Mesenchymal stem cell (in vitro differentiated cells and primary cell): Measurements from ENCODE around the gene CTNNAL1.
"Not testable (repeated sequence)": the region's sequence is repeated elsewhere in the genome, so short reads cannot be mapped to it uniquely, and the experiment has no call there.

Experiments
- DNase-seq: peaks from one replicate; pipeline ENCODE4 v3.0.0-alpha.2; 2013
- H2AFZ ChIP-seq: one replicate; pipeline ENCODE4 v1.6.1; 2013; ENCODE audit warnings: low read depth, mild to moderate bottlenecking, control low read depth, inconsistent platforms, low read length, moderate library complexity
- H2AK5ac ChIP-seq: 2 replicates; pipeline ENCODE4 v1.6.1; 2013; ENCODE audit warnings: low read length, moderate library complexity, mild to moderate bottlenecking, inconsistent platforms; ENCODE audit not compliant: severe bottlenecking
- H2BK120ac ChIP-seq: one replicate; pipeline ENCODE4 v1.6.1; 2013; ENCODE audit warnings: low read depth, mild to moderate bottlenecking, inconsistent platforms, low read length, moderate library complexity
- H2BK12ac ChIP-seq, 2 experiments: one replicate each; pipeline ENCODE4 v1.6.1; 2013; ENCODE audit warnings: inconsistent platforms in 2 of 2, low read length in 2 of 2, mild to moderate bottlenecking in 2 of 2, moderate library complexity in 2 of 2, control low read depth in 1 of 2
- H2BK15ac ChIP-seq: one replicate; pipeline ENCODE4 v1.6.1; 2013; ENCODE audit warnings: mild to moderate bottlenecking, low read depth, inconsistent platforms; ENCODE audit not compliant: poor library complexity, severe bottlenecking
- H2BK5ac ChIP-seq: 2 replicates; pipeline ENCODE4 v1.6.1; 2013; ENCODE audit warnings: low read depth, mild to moderate bottlenecking, low read length, control low read depth, inconsistent platforms; ENCODE audit not compliant: poor library complexity, severe bottlenecking
- H3K14ac ChIP-seq, 2 experiments: one replicate each; pipeline ENCODE4 v1.6.1; 2013; ENCODE audit warnings: inconsistent platforms in 2 of 2, low read length in 2 of 2, control low read depth in 1 of 2, mild to moderate bottlenecking in 1 of 2, moderate library complexity in 1 of 2
- H3K18ac ChIP-seq, 2 experiments: one replicate each; pipeline ENCODE4 v1.6.1; 2013; ENCODE audit warnings: inconsistent platforms in 2 of 2, low read length in 2 of 2, control low read depth in 1 of 2, low read depth in 1 of 2, mild to moderate bottlenecking in 1 of 2
- H3K23ac ChIP-seq, 2 experiments: one replicate each; pipeline ENCODE4 v1.6.1; 2013; ENCODE audit warnings: inconsistent platforms in 2 of 2, low read length in 2 of 2, mild to moderate bottlenecking in 2 of 2, moderate library complexity in 2 of 2, control low read depth in 1 of 2
- H3K27ac ChIP-seq: 2 replicates; pipeline ENCODE4 v1.5.1; 2013; ENCODE audit warnings: mild to moderate bottlenecking, moderate library complexity, low read length, control low read depth, inconsistent platforms; ENCODE audit not compliant: poor library complexity, severe bottlenecking
- H3K27me3 ChIP-seq, 2 experiments: 2 replicates each; pipeline versions ENCODE4 v1.6.1 to v1.7.0; 2013; ENCODE audit warnings: low read length in 2 of 2, mild to moderate bottlenecking in 2 of 2, moderate library complexity in 2 of 2, control low read depth in 1 of 2, inconsistent platforms in 1 of 2; ENCODE audit not compliant: control insufficient read depth in 1 of 2, insufficient read depth in 1 of 2
- H3K36me3 ChIP-seq, 2 experiments: 2 replicates each; pipeline versions ENCODE4 v1.6.1 to v1.7.0; 2013; ENCODE audit warnings: low read length in 2 of 2, control low read depth in 1 of 2, inconsistent platforms in 1 of 2, low read depth in 1 of 2, mild to moderate bottlenecking in 1 of 2; ENCODE audit not compliant: insufficient read depth in 2 of 2, control insufficient read depth in 1 of 2
- H3K4ac ChIP-seq, 2 experiments: one replicate each; pipeline ENCODE4 v1.6.1; 2013; ENCODE audit warnings: inconsistent platforms in 2 of 2, low read length in 2 of 2, mild to moderate bottlenecking in 2 of 2, moderate library complexity in 2 of 2, control low read depth in 1 of 2, low read depth in 1 of 2
- H3K4me1 ChIP-seq: 2 replicates; pipeline ENCODE4 v1.6.1; 2013; ENCODE audit warnings: low read depth, low read length, control low read depth; ENCODE audit not compliant: control insufficient read depth, insufficient read depth
- H3K4me2 ChIP-seq: 2 replicates; pipeline ENCODE4 v1.6.1; 2013; ENCODE audit warnings: low read length, mild to moderate bottlenecking, inconsistent platforms; ENCODE audit not compliant: poor library complexity, severe bottlenecking
- H3K4me3 ChIP-seq, 2 experiments: 2 replicates each; pipeline versions ENCODE4 v1.5.1 to v1.7.0; 2013; ENCODE audit warnings: low read length in 2 of 2, mild to moderate bottlenecking in 2 of 2, control low read depth in 1 of 2, low read depth in 1 of 2; ENCODE audit not compliant: insufficient read depth in 1 of 2
- H3K79me1 ChIP-seq: replicated peaks from 2 replicates; pipeline ENCODE4 v1.6.1; 2013; ENCODE audit warnings: mild to moderate bottlenecking, control low read depth, low read length, inconsistent platforms; ENCODE audit not compliant: poor library complexity, severe bottlenecking
- H3K9ac ChIP-seq: 2 replicates; pipeline ENCODE4 v1.7.0; 2013; ENCODE audit warnings: mild to moderate bottlenecking, low read length, moderate library complexity
- H3K9me3 ChIP-seq: 2 replicates; pipeline ENCODE4 v1.7.0; 2013; ENCODE audit warnings: mild to moderate bottlenecking, low read length; ENCODE audit not compliant: control insufficient read depth
- H4K8ac ChIP-seq: one replicate; pipeline ENCODE4 v1.6.1; 2013; ENCODE audit warnings: inconsistent platforms, mild to moderate bottlenecking, low read length, moderate library complexity
- H4K91ac ChIP-seq: one replicate; pipeline ENCODE4 v1.6.1; 2013; ENCODE audit warnings: mild to moderate bottlenecking, low read length, inconsistent platforms
- WGBS: methylation state at CpG from one replicate; pipeline ENCODE4 v1.1.7; 2013; ENCODE audit warnings: mixed read lengths; 5-methylcytosine and 5-hydroxymethylcytosine counted together

The CTNNAL1 gene

DNA sequence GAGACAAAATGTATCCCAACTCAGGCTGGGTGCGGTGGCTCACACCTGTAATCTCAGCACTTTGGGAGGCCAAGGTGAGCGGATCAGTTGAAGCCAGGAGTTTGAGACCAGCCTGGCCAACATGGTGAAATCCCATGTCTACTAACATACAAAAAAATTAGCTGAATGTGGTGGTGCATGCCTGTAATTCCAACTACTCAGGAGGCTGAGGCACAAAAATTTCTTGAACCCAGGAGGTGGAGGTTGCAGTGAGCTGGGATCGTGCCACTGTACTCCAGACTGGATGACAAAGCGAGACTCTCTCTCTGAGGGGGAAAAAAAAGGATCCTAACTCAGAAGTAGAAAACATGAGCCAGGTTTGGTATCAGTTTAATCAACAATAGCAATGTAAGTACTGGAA, 39.8 kb upstream of the CTNNAL1 start:
- H3K18ac ChIP-seq, H3K4me3 ChIP-seq, H3K4me2 ChIP-seq, H3K4me1 ChIP-seq, H2BK5ac ChIP-seq, H3K27ac ChIP-seq, DNase-seq, H4K8ac ChIP-seq, H2BK15ac ChIP-seq, H2AFZ ChIP-seq, H4K91ac ChIP-seq, H2BK120ac ChIP-seq, H2BK12ac ChIP-seq, H3K14ac ChIP-seq, H3K9me3 ChIP-seq, H3K23ac ChIP-seq, H3K9ac ChIP-seq, H3K27me3 ChIP-seq, H3K4ac ChIP-seq, H2AK5ac ChIP-seq: not testable (repeated sequence)
- WGBS = 100% methylated on average over 2 of the region's 4 CpGs
- Histone ChIP-seq H3K79me1 (peaks cover 26% of the 10 kb centered on the region), H3K36me3 (peaks cover 35 to 84% of the 10 kb centered on the region in 2 experiments)

GRCh38 chr9:109052416-109052815, 39.1 kb upstream of the CTNNAL1 start:
- Histone ChIP-seq H3K79me1 (peaks cover 29% of the 10 kb centered on the region), H4K8ac (no peak overlapping the region), H3K27me3 (no peaks in the 10 kb centered on the region), H4K91ac (no peak overlapping the region), H2BK5ac (no peak overlapping the region), H2BK120ac (no peak overlapping the region), H3K9me3 (no peaks in the 10 kb centered on the region), H2BK12ac (no peak overlapping the region), H3K4ac (no peak overlapping the region), H2AK5ac (no peak overlapping the region), H3K36me3 (peaks cover 35 to 88% of the 10 kb centered on the region in 2 experiments), H2BK15ac (no peak overlapping the region), H3K4me2 (no peak overlapping the region), H3K18ac (no peak overlapping the region), H3K9ac (no peak overlapping the region), H3K23ac (no peak overlapping the region), H3K27ac (no peak overlapping the region), H3K4me3 (no peak overlapping the region), H2AFZ (no peak overlapping the region), H3K14ac (no peak overlapping the region), H3K4me1 (no peaks in the 10 kb centered on the region)
- WGBS = 97% methylated on average over 1 of the region's 2 CpGs
- DNase-seq = no peak

GRCh38 chr9:109051733-109052132, 38.4 kb upstream of the CTNNAL1 start:
- Histone ChIP-seq H2BK120ac (no peak overlapping the region), H3K4ac (no peak overlapping the region), H2AFZ (no peak overlapping the region), H3K79me1 (peaks cover 31% of the 10 kb centered on the region), H4K8ac (no peak overlapping the region), H3K9ac (no peak overlapping the region), H2BK5ac (no peak overlapping the region), H3K4me1 (no peaks in the 10 kb centered on the region), H4K91ac (no peak overlapping the region), H3K27ac (no peak overlapping the region), H3K23ac (no peak overlapping the region), H3K14ac (no peak overlapping the region), H3K18ac (no peak overlapping the region), H3K36me3 (peaks cover 34 to 89% of the 10 kb centered on the region in 2 experiments), H3K9me3 (no peaks in the 10 kb centered on the region), H3K27me3 (no peaks in the 10 kb centered on the region), H3K4me3 (no peak overlapping the region), H2BK15ac (no peak overlapping the region), H3K4me2 (no peak overlapping the region), H2AK5ac (no peak overlapping the region), H2BK12ac (no peak overlapping the region)
- WGBS = no CpG with 5 or more reads among the region's 1 CpG
- DNase-seq = no peak

DNA sequence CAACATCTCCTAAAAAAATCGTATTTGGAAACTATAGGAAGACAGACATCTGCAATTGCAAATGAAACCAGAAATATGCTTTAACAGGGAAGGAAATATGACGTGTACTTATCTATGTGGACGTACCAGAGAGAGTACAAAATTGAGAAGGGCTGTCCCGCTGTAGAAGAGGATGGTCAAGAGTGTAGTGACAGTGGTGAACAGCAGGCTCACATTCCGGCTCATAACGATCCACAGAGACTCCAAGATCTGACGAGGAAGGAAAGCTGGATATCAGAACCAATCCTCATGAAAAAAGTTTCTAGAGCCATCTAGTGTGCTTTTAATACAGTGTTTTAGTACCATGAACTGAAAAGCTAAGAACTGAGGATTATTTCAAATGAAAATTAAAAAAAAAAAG, 37.1 kb upstream of the CTNNAL1 start:
- H3K14ac ChIP-seq = no peak overlapping the region
- H2BK120ac ChIP-seq = no peak overlapping the region
- no peak overlapping the region for H2BK5ac ChIP-seq
- no peaks in the 10 kb centered on the region for H3K27me3 ChIP-seq
- H2BK12ac ChIP-seq = no peak overlapping the region
- H4K8ac ChIP-seq = no peak overlapping the region
- no peak overlapping the region for H2AFZ ChIP-seq
- DNase-seq = no peak
- no peak overlapping the region for H3K27ac ChIP-seq
- H2AK5ac ChIP-seq = no peak overlapping the region
- peaks cover 29 to 92% of the 10 kb centered on the region in 2 experiments for H3K36me3 ChIP-seq
- no peaks in the 10 kb centered on the region for H3K9me3 ChIP-seq
- no peak overlapping the region for H3K4ac ChIP-seq
- WGBS = 81% methylated on average over 6 of the region's 7 CpGs
- H2BK15ac ChIP-seq = no peak overlapping the region
- H3K4me2 ChIP-seq = no peak overlapping the region
- no peak overlapping the region for H3K9ac ChIP-seq
- H3K79me1 ChIP-seq = peaks cover 34% of the 10 kb centered on the region
- H3K23ac ChIP-seq = no peak overlapping the region
- no peaks in the 10 kb centered on the region for H3K4me1 ChIP-seq
- H4K91ac ChIP-seq = no peak overlapping the region
- no peak overlapping the region for H3K4me3 ChIP-seq
- H3K18ac ChIP-seq = no peak overlapping the region
